ENCODE results near the gene HNRNPL. TPM values are rescaled to one million over a fixed set of nuclear protein-coding genes. Genes with fewer than 3 reads are reported as not detected.

HNRNPL gene
- polyA plus RNA-seq, 3 donors, result 51.9 to 234 (median 58.7) TPM

- no peak for TF ChIP-seq CTCF (IDR thresholded peaks at IDR 0.05)
- no peaks in the 10 kb centered on the region for H3K4me1 Mint-ChIP-seq
These were observed 40.9 kb upstream of the HNRNPL start for GRCh38 chr19:38890686-38891085.

GRCh38 chr19:38889803-38890202, 40.0 kb upstream of the HNRNPL start:
- H3K4me3 ChIP-seq (replicated peaks in 1 of 3; ENCODE audit: low read depth in 2 of 3, low read length in 3 of 3), result no peak overlapping the region
- H3K27ac Mint-ChIP-seq, result peak overlapping the region in 1 of 7 donors; percentile 21
- intact Hi-C loops (cut with micrococcal nuclease), result loop anchor here in 1 of 2 donors (10.0 kb wide), 1 partner anchor 125 kb away; no protein-coding TSS in a partner anchor

More at GRCh38 chr19:38890686-38891085, 40.9 kb upstream of the HNRNPL start:
- Histone ChIP-seq H3K79me2 (ENCODE audit: insufficient read depth, low read length) (no peaks in the 10 kb centered on the region), H3K4me2 (replicated peaks; ENCODE audit: extremely low read depth, low read length, poor library complexity, severe bottlenecking) (no peak overlapping the region), H3K9ac (ENCODE audit: insufficient read depth, low read length, poor library complexity, severe bottlenecking) (no peak overlapping the region), H3K4me3 (replicated peaks in 1 of 3; ENCODE audit: low read depth in 2 of 3, low read length in 3 of 3) (no peak overlapping the region), H4K20me1 (ENCODE audit: insufficient read depth, low read length) (peaks cover 5% of the 10 kb centered on the region), H3K27ac (ENCODE audit: low read depth in 1 of 2, low read length in 2 of 2) (no peak overlapping the region), H3K9me3 (replicated peaks in 1 of 2; ENCODE audit: control insufficient read depth in 1 of 2, insufficient read depth in 1 of 2, low read length in 2 of 2) (no peaks in the 10 kb centered on the region), H3K36me3 (replicated peaks in 1 of 2; ENCODE audit: control insufficient read depth in 1 of 2, insufficient read depth in 2 of 2, low read length in 2 of 2) (peaks cover 41 to 59% of the 10 kb centered on the region in 2 donors), H3K27me3 (ENCODE audit: control insufficient read depth in 2 of 2, insufficient read depth in 2 of 2, low read length in 2 of 2) (no peaks in the 10 kb centered on the region), H2AFZ (ENCODE audit: insufficient read depth, low read depth, low read length, poor library complexity, severe bottlenecking) (no peak overlapping the region), H3K4me1 (ENCODE audit: control insufficient read depth in 1 of 2, insufficient read depth in 2 of 2, low read length in 2 of 2) (no peaks in the 10 kb centered on the region)
- no peaks in the 10 kb centered on the region for H3K9me3 Mint-ChIP-seq
- peaks cover 0 to 2% (median 0%) of the 10 kb centered on the region in 3 donors for H3K27me3 Mint-ChIP-seq (ENCODE audit: low read depth in 3 of 3)
- no peak overlapping the region for H3K27ac Mint-ChIP-seq
- no peak overlapping the region for H3K4me3 Mint-ChIP-seq
- H3K36me3 Mint-ChIP-seq, result peaks cover 38 to 58% of the 10 kb centered on the region in 2 donors
- DNase-seq, result no peak
- intact Hi-C loops (cut with micrococcal nuclease), result loop anchor here in 1 of 2 donors (10.0 kb wide), 1 partner anchor 126 kb away; no protein-coding TSS in a partner anchor

More at GRCh38 chr19:38889803-38890202, 40.0 kb upstream of the HNRNPL start:
- H3K4me3 Mint-ChIP-seq, result no peak overlapping the region
- no peaks in the 10 kb centered on the region for H3K9me3 ChIP-seq (replicated peaks in 1 of 2; ENCODE audit: control insufficient read depth in 1 of 2, insufficient read depth in 1 of 2, low read length in 2 of 2)
- H3K9ac ChIP-seq (ENCODE audit: insufficient read depth, low read length, poor library complexity, severe bottlenecking), result no peak overlapping the region
- H3K36me3 Mint-ChIP-seq, result peaks cover 36 to 60% of the 10 kb centered on the region in 2 donors
- no peak overlapping the region for H3K27ac ChIP-seq (ENCODE audit: low read depth in 1 of 2, low read length in 2 of 2)
- H3K79me2 ChIP-seq (ENCODE audit: insufficient read depth, low read length), result no peaks in the 10 kb centered on the region
- no peaks in the 10 kb centered on the region for H3K4me1 ChIP-seq (ENCODE audit: control insufficient read depth in 1 of 2, insufficient read depth in 2 of 2, low read length in 2 of 2)
- H3K36me3 ChIP-seq (replicated peaks in 1 of 2; ENCODE audit: control insufficient read depth in 1 of 2, insufficient read depth in 2 of 2, low read length in 2 of 2), result peaks cover 41 to 62% of the 10 kb centered on the region in 2 donors
- peaks cover 0 to 2% (median 0%) of the 10 kb centered on the region in 3 donors for H3K27me3 Mint-ChIP-seq (ENCODE audit: low read depth in 3 of 3)
- H3K4me1 Mint-ChIP-seq, result no peaks in the 10 kb centered on the region
- WGBS (ENCODE audit: insufficient coverage), result 100% methylated on average over 1 of the region's 8 CpGs
- H3K9me3 Mint-ChIP-seq, result peaks cover 0 to 2% (median 0%) of the 10 kb centered on the region in 7 donors
- H4K20me1 ChIP-seq (ENCODE audit: insufficient read depth, low read length), result peaks cover under 1% of the 10 kb centered on the region
- DNase-seq, result no peak
- no peak for TF ChIP-seq CTCF (IDR thresholded peaks at IDR 0.05)
- H3K27me3 ChIP-seq (ENCODE audit: control insufficient read depth in 2 of 2, insufficient read depth in 2 of 2, low read length in 2 of 2), result no peaks in the 10 kb centered on the region
- no peak overlapping the region for H2AFZ ChIP-seq (ENCODE audit: insufficient read depth, low read depth, low read length, poor library complexity, severe bottlenecking)
- H3K4me2 ChIP-seq (replicated peaks; ENCODE audit: extremely low read depth, low read length, poor library complexity, severe bottlenecking), result no peak overlapping the region
